Measurements from ENCODE around the gene RPL35.

GRCh38 chr9:124887832-124888231 is 26.1 kb upstream of the RPL35 start:
- TF ChIP-seq POLR2A (IDR thresholded peaks at IDR 0.05): no peak
- TF ChIP-seq CTCF (IDR thresholded peaks at IDR 0.05): no peak

All from ovary (tissue), 3 donors.